ENCODE data around the gene POLD1.
A peak's percentile ranks its signal among the peaks of the same experiment; 100 is the strongest.
"Not testable (repeated sequence)": the region's sequence is repeated elsewhere in the genome, so short reads cannot be mapped to it uniquely, and the experiment has no call there.

Gene POLD1

GRCh38 chr19:50419580-50420035, 35.5 kb downstream of the POLD1 start:
- no peak for DNase-seq

DNA sequence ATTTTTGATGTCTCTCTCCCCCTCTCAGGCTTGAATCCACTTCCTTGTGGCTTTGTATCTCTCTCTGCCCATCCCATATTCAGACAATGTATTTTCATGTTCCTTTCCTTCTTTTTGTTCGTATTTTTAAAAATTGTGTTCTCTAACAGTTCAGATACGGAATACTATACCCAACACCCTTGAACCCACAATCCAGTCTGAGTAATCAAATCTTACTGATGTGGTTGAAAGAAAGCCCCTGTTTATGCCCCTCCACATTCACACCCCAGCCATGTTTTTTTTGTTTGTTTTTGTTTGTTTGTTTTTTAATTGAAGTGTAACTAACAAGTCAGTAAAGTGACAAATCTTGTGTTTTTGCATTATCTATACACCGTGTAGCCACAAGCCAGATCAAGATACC, 36.0 kb downstream of the POLD1 start:
- no peak for DNase-seq

GRCh38 chr19:50420808-50421207, 36.7 kb downstream of the POLD1 start:
- DNase-seq = no peak

DNA sequence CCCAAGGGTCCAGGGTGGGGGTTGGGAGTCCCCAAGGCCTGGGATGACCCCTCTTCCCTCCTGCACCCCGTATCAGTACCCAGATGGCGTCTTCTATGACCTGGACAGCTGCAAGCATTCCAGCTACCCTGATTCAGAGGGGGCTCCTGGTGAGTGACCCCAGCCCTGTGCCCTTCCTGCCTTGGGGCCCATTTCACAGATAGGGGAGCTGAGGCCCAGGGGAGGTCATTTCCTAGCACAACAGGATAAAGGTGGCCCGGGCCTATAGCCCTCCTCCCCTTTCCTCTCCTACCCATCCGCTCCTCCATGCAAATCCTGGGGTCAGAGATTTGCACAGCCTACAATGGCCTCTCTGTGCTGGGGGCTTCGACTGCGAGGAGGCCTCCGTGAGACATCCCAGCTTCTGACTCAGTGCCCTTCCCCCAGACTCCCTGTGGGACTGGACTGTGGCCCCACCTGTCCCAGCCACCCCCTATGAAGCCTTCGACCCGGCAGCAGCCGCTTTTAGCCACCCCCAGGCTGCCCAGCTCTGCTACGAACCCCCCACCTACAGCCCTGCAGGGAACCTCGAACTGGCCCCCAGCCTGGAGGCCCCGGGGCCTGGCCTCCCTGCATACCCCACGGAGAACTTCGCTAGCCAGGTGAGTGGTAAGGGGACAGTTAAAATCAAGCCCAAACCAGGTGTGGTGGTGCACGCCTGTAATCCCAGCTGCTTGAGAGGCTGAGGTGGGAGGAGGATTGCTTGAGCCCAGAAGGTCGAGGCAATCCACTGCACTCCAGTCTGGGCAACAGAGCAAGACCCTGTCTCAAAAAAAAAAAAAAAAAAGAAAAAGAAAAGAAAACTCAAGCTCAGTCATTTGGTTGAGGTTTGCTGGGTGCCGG, 38.5 kb downstream of the POLD1 start:
- no peak for DNase-seq

GRCh38 chr19:50423279-50424113, 39.3 kb downstream of the POLD1 start:
- DNase-seq = no peak

DNA sequence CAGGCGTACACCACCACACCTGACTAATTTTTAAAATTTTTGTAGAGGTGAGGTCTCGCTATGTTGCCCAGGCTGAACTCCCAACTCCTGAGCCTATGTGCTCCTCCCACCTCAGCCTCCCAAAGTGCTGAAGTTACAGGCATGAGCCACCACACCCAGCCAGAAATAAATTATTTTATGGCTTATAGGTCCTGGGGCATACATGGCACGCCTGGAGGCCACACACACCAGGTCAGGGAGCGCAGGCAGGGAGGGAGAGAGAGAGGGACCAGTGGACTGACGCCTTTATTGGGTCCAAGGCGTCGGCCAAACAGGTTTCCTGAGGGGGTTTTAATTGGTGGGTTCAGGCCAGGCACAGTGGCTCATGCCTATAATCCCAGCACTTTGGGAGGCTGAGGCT, 41.4 kb downstream of the POLD1 start:
- DNase-seq = no peak

DNA sequence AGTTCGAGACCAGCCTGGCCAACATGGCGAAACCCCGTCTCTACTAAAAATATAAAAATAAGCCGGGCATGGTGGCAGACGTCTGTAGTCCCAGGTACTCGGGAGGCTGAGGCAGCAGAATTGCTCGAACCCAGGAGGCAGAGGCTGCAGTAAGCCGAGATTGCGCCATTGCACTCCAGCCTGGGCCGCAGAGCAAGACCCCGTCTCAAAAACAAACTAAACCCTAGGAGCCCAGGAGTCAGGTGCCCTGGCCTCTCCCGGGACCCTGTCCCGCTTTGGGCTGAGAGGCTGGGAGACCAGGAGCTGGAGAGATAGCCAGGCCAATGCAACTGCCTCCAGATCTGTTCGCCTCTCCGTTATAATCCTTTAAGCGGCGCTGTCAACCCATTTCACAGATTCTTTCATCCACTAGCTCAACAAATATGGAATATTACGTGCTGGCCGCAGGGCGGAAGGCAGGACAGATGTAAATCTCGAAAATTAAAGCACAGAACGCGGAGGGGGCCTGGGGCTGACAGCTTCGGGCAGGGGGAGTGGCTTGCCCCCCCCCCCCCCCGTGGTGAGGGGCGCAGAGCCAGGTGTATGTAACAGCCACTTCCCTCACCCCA, 43.3 kb downstream of the POLD1 start:
- DNase-seq = no peak

GRCh38 chr19:50427997-50428425, 43.9 kb downstream of the POLD1 start:
- DNase-seq = no peak

GRCh38 chr19:50428772-50429463, 44.8 kb downstream of the POLD1 start:
- no peak for DNase-seq

- no peak for DNase-seq
Measured at GRCh38 chr19:50430888-50431342, 46.8 kb downstream of the POLD1 start.

DNA sequence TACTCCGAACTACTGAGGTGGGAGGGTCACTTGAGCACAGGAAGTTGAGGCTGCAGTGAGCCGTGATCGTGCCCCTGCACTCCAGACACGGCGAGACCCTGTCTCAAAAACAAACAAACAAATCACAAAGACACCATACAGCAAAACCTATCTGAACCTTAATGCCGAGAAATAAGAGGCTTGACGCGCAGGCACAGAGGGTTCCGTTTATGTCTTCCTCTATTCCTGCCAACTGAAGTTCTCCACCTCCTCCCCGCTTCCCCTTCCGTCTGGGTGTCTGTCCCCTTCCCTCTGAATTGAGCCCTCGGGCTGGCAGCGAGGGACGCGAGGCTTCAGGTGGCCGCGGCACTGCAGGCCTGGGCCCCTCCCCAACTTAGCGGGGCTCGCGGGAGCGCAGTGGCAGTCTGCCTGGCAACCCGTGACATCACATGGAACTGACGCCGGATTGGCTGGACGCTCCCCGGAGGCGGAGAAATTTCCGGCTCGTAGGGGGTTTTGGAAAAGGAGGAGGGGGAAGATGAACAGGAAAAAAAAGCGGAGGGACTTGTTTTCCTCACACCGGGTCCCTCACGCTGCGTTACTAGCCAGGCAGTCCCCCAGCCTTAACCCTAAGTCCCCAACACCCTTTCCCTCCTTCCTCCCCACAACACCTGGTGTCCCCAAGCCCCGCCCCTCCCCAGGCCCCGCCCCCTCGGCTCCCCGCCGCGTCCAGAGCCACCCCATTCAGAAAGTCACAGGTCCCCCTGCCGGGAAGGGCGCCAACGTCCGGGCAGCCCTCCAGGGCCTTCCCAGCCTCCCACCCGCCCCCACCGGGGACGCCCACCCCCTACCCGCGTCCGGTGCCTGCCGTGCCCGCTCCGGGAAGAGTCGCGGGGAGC, 47.4 kb downstream of the POLD1 start:
- peak; percentile 47 for DNase-seq

- DNase-seq = no peak
Measured at GRCh38 chr19:50432221-50433028, 48.3 kb downstream of the POLD1 start, which contains the start of gene MYBPC2. Gene MYBPC2, plus strand, starts transcription at chr19:50432892. Its CDS starts 62 bp downstream, at chr19:50432954.

GRCh38 chr19:50433201-50434180, 49.3 kb downstream of the POLD1 start:
- DNase-seq = no peak

DNA sequence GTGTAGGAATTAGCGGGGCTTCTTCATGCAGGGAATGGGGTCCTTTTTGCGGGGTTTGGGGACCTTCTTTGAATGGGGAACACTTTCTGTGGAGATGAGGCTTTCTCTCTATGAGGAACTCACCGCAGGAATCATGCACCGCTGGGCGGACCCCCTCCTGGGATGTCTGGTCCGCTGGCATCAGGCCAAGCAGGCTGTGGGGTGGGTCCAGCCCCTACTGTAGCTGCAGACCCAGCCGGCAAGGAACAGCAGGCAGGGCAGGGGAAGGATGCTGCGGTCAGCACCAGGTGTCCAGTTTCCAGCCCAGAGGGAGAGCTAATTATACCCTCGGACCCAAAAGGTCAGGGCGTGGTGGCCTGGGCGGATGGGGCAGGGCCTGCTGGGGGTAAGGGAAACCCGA, 50.4 kb downstream of the POLD1 start:
- DNase-seq = no peak

DNA sequence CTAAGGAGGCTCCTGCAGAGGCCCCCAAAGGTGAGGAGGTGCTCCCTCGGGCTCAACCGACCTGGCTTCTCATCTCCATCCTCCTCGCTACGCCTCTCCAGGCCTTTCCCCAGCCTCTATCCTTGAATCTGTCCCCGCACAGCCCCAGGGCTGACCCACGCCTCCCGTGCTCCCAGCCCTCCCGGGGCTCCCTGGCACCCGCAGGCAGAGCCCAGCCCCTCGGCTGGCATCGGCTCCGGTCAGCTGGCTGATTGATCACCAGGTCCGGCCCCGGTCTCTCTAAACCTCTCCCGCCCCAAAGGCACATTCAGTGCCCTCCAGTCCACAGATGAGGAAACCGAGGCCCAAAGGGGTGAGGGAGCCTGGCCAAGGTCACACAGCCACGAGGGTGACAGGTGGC, 51.1 kb downstream of the POLD1 start:
- DNase-seq = no peak

DNA sequence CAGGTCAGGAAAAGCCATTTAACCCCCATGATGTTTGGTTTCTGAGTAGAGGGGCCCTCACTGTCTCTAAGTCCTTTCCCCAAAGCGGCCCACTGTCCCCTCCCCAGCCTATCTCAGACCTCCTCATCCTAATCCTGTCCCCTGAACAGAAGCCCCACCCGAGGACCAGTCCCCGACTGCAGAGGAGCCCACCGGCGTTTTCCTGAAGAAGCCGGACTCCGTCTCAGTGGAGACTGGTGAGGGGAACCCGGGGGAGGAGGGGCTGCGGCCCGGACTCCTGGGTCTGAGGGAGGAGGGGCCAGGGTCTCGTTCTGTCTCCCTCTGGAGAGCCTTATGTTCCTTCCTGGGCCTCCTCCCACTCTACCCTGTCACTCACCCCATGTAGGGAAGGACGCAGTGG, 51.5 kb downstream of the POLD1 start:
- no peak for DNase-seq

DNA sequence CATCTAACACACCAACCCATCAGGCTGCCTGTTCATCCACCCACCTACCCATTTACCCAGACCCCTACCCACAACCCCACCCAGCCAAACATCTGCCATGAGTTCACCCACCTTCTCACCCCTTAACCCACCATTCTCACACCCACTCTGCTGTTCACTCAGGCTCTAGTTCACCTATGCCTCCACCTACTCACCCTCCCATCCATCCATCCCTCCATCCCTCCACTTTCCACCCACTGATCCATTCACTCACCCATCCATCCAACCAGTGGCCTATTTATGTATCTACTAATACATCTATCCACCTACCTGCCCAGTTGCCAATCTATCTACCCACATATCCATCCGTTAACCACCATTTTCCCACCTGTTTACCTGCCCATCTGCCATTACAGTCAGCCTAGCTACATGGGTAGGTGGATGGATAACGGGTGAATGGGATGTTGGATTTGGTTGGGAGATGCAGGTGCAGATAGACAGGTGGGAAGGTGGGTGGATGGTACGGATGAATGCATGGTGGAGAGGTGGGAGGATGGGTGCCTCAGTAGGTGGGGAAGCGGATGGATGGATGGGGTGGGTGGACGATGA, 53.8 kb downstream of the POLD1 start:
- no peak for DNase-seq

GRCh38 chr19:50439130-50439529, 55.0 kb downstream of the POLD1 start:
- DNase-seq = not testable (repeated sequence)

DNA sequence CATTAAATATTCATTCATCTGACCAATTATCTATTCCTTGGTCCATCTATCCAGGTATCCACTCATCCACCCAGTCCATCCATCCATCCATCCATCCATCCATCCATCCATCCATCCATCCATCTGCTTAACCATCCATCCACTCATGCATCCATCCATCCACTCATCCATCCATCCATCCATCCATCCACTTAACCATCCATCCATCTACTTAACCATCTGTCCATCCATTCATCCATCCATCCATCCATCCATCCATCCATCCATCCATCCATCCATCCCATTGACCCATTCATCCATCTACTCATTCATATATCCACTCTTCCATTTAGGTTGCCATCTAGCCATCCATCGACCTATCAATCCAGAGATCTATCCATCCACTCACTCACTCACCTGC, 59.9 kb downstream of the POLD1 start:
- DNase-seq = no peak
